HG03159 (cell line): ENCODE measurements around the gene CASS4.
A peak's percentile ranks its signal among the peaks of the same experiment; 100 is the strongest.
"Not testable (repeated sequence)": the region's sequence is repeated elsewhere in the genome, so short reads cannot be mapped to it uniquely, and the experiment has no call there.

Experiments
- ATAC-seq: cut with Tn5 transposase; IDR thresholded peaks from one replicate; pipeline ENCODE4 v1.9.1; 2021; ENCODE audit warnings: mild to moderate bottlenecking, moderate library complexity; ENCODE audit not compliant: unreplicated experiment

The CASS4 gene, protein sequence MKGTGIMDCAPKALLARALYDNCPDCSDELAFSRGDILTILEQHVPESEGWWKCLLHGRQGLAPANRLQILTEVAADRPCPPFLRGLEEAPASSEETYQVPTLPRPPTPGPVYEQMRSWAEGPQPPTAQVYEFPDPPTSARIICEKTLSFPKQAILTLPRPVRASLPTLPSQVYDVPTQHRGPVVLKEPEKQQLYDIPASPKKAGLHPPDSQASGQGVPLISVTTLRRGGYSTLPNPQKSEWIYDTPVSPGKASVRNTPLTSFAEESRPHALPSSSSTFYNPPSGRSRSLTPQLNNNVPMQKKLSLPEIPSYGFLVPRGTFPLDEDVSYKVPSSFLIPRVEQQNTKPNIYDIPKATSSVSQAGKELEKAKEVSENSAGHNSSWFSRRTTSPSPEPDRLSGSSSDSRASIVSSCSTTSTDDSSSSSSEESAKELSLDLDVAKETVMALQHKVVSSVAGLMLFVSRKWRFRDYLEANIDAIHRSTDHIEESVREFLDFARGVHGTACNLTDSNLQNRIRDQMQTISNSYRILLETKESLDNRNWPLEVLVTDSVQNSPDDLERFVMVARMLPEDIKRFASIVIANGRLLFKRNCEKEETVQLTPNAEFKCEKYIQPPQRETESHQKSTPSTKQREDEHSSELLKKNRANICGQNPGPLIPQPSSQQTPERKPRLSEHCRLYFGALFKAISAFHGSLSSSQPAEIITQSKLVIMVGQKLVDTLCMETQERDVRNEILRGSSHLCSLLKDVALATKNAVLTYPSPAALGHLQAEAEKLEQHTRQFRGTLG

DNA sequence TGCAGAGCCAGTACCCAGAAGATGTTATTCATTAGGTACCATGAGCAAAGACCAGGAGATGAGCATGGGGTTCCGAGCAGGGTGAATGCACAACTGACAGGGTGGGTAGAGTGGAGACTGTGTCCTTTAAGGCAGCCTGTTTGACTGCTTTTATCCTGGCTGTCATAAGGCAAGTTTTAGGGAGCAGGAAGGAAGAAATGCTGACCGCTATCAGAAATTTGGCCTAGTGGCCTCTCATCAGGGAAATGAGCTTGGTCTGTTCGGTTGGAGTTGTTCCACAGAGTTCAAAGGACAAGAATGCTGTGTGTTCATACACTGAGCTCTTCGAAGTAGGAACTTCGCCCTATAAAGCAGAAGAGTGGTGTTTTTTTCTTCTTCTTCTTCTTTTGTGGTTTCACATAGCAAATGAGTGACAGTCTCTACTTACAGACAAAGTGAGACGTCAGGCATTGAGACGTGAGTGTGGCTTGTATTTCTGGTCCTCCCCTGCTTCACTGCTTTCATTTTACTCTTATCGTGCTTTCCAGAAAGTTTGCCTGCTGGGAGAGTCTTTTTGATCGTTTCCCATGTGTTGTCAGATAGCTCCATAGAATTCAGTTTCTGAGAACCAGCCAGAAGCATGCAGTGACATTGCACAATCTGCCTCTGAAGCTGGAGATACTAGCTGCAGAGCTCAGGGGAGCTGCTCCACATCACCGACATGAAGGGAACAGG, at the start of gene CASS4:
TSS of gene CASS4 (plus strand) at position 502 of the 714 bp plus-strand sequence. CDS start at position 701, 199 bp downstream.
- peak; percentile 76 for ATAC-seq

DNA sequence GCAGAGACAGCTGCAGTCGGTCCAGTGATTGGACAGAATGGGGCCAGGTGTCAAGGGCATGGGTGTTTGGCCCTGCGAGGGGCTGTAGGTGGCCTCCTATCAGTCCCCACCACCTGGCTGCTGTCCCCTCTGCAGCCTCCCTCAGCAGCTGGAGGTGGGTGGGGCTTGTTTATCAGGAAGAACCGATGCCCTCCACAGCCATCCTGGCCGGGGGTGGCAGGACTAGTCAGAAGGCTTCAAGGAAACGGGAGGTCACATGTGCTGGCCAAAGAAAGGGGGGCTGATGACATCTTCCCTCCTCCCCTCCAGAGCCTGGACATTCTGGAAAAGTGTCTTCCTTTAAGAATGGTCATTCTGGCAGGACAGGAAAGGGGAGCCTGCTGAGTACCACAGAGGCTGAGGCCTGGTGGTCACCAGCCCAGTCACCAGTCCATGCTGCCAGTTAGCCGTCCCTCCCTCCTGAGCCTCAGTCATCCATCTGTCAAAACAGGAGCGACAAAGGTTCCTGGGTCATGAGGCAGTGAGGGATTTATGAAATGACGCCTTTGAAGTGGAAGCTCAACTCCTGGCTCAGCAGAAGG, 49.1 kb upstream of the CASS4 start:
- ATAC-seq: no peak

DNA sequence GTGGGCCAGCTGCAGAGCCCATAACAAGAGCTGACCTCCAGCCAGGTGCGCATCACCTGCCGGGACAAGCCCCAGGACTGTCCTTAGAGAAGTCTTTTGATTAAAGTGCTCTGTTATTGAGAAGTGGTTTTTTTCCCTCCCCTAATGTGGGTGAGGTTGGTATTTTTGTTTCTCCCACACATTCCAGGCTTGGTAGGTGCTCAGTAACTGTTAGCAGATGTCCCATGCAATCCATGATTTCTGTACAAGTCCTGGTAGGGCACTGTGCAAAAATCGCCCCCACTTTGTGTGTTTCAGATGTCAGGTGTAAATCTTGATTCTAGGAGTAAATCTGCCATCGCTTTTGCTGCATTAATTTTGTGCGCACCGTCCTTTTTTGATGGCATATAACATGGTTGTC, 48.6 kb upstream of the CASS4 start:
- ATAC-seq: no peak

DNA sequence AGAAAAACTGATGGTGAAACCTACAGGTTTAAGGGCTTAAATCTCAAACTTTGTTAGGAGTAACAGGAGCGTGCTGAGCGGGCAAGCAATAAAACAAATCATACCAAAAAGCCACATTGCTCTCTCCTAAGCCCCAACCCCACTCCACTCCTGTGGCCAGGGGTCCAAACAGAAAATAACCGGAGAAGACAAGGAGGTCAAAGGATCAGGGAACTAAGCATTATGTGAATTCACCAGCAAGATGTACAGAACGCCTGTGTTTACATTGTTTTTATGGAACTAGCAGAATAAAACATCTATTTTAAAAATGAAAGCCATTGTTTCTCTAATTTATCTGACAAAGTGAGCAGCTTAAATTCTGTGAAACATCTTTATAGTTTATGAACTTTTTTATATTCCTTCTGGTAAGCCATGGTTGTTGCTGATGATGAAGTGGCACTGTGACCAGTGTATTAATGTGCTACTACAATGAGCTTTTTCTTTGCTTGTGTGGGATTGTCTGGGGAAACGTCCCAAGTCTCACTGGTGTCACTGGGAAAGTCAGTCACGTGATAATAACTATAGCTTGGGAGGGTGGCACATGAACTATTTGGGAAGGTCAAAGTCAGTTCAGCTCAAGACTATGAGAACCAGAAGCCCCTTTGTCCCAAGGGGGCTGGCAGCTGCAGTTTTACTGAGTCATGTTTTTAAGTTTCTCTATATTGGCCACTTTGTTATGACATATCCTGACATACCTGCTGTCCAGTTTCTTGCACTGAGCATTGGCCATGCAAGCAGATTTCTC, 43.5 kb upstream of the CASS4 start:
- no peak for ATAC-seq

DNA sequence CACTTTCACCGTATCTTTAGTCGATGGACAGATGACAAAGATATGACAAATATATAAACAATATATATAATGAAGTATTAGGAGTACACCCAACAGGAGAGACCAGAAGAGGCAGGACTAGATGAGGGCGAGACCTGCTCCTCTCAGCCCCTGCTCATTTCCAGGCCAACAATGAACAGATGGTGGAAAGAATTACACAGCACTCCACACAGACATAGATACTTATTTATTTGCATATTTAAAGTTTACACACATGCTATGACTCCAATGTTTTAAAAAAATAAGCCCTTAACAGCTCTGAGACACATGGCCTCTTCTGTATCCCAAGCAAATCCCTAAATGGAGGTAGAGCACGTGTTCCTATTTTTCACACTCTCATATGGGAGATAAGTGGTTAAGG, 42.9 kb upstream of the CASS4 start:
- ATAC-seq: no peak

DNA sequence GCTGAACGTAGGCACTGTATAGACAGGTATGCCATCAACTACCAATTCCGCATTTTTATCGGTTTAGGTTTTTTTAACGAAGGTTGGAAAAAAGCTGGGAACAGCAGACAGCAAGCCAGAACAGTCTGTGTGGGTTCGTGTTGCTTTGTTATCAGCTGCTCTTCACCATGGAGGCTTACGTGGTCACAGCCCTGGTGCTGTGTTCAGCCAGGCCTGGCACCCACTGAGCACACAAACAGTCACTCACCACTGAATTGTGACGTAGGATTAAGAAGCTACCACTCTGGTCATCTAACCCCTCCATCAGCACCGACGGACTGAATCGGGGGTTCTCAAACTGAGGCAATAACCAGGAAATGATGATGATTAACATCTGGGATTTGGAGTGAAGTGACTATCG, 40.1 kb upstream of the CASS4 start:
- no peak for ATAC-seq

DNA sequence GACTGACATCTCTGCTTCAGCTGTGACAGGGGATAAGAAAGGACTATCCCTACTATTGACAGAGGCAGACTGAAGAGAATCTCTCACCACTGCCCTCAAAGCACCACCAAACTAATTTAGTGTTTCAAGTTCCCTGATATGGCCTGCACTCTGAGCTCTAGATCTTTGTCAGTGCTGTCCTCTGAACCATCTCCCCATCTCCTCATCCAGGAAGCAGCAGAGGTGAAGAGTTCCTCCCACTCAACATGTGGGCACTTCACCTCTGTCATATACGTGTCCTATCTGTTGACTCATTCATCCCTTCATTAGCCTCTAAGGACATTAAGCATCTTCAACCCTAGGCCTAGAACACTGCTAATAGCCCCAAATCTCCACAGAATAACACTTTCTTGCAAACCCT, 39.2 kb upstream of the CASS4 start:
- ATAC-seq: no peak

DNA sequence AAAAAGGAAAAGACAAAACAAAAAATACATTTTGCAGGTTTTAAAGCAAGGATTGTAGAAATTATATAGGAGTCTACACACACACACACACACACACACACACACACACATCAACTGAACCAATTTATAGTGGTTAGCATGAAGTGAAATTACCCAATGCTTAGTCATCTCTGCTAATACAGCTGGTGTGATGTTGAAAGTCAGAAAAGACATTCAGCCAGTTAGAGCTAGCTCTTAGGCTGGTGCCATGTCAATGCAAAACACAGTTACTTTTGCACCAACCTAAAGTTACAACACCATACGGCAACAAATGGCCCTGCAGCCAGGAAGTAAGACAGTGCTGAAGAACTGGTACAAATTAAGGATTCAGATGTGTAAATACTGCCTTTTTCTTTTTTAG, 38.1 kb upstream of the CASS4 start:
- no peak for ATAC-seq

DNA sequence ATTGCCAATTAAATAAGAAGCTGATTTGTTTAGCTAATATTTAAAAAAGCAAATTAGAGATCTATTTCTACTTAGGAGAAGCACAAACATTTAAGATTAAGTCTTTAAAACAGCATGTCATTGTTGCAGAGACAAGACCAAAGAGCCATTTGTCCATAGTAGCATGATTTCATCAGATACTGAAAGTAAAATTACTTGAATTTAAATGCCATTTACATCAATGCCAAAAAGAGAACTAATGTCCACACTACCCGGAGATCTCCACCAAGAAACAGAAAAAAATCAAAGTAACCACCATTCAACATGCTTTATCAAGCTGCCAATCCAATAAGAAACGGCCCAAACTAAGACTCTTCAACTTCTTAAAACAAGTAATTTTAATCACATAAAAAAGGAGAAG, 35.7 kb upstream of the CASS4 start:
- no peak for ATAC-seq

DNA sequence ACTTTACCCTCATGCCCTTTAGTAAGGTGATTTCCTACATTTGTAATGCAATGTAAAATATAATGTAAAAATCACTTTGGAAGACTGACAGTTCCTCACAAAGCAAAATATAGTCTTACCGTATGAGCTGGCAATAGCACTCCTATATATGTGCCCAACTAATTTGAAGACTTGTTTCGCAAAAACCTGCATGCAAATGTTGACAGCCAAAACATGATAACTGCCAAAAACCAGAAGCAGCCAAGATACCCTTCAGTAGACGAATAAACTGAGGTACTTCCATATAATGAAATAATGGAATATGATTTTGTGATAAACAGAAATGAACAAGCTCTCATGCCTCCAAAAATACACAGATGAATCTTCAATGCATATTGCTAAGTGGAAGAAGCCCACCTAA, 33.7 kb upstream of the CASS4 start:
- ATAC-seq: no peak

DNA sequence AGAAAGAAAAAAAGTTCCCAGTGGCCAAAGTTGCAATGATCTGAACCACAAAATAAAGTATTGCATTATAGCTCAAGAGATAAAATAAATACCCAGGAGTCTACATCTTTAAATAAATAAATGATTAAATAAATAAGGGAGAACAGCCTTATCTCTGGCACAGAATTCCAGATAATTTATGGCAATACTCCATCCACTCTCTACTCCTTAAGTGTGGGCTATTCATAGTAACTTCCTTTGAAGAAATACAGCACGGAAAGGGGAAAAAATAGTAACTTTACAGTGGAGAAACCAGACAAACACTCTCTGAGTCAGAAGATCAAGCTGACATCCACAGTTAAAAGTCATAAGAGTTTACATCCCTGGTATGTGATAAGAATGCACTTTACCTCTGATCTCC, 31.7 kb upstream of the CASS4 start:
- ATAC-seq: no peak

DNA sequence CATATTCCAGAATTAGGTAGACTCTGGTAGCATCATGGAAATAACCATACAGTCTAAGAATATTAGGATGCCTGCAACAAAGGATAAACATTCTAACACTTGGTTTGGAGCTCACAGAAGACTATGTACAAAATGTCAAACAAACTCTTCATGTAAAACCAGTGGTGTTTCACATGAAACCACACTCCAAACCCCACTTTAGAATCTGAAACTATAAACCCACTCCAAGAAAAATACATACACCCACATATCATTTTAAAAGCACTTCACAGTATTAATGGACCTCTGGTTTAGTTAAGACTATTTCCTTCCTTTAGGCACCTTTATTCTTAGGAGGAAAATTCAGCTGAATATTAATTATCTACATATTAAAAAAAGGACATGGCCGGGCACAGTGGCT, 30.6 kb upstream of the CASS4 start:
- ATAC-seq: no peak

DNA sequence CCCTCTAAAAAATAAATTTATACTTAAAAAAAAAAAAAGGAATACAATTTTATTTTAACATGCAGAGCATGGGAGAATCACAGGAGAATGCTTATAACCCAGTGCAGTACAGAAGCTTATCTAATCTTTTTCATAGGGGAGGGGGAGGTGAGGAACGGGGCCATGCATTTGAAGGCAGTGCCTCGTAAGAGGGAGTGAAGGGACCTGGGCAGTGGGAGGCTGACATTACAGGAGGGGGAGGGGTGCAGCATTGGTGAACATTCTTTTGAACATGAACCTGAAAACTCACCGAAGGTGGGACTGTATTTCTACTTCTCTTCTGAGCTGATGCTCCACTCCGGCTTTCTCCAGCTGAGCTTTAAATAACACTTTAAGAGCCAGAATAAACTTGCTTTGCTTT, 29.4 kb upstream of the CASS4 start:
- ATAC-seq: no peak

DNA sequence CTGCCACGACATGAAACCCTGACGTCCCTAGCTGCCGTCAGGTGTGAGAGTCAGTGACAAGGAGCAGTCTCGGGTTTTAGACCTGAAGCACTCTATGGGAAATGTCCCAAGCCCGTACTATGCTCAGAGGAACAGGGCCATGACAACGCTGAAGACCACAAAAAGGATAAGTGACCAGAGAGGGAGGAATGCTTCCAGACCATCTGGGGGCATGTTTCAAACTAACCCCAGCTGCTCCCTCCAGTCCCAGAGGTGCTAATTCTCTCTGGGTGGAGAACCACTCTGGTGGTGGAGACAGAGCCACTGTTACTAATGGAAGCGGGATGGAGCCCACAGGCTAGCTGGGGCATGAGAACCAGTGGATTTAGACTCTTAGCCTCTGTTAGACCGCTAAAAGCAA, 28.7 kb upstream of the CASS4 start:
- ATAC-seq: no peak

DNA sequence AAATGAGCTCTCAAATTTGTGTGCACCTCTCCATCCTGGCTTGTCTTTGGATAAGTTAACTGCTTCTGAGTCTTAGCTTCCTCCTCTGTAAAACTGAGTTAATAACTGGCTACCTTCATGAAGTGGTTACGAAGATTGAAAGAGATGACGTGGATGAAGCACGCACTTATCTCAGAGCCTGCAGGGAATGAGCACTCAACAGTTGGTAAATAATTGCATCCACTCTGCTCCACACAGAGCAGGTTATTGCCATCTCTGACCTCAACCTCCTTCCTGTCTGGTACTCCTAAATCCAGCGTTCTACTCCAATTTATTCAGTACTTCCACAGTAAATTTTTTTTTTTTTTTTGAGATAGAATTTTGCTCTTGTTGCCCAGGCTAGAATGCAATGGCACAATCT, 26.9 kb upstream of the CASS4 start:
- no peak for ATAC-seq

DNA sequence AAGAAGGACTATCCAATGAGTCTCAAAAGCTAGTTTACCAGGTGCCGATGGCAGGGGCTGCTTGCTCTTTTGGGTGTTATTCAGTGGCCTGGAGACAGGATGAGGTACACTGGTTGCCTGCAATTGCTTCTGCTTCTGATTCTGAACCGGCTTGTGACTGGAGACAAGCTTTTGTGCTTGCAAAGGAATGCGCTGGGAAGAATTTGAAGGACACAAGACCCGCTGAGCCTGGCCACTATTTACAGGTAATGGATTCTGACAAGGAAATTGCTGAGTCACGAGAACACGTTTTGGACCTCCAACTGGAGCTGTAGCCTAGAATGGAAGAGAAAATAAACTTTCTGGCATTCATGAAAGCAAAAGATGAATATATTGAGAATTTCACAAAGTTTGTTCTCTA, 25.8 kb upstream of the CASS4 start:
- ATAC-seq: no peak

DNA sequence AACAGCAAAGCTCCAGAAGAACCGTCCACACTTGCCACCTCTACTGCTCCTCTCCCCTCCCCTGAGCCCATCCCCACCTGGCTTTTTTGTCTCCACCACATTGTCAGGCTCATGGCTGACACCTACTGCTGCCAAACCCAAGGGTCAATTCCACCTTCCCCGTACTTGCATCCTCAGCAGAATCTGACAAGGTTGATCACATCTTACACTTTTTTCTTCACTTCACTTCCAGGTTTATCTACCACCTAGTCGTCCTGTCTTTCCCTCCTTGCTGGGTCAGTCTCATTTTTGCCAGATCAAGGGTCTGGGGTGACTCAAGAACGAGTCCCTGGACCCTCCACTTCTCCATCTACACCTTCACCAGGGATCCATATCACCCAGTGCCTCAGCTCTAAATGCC, 23.2 kb upstream of the CASS4 start:
- no peak for ATAC-seq

DNA sequence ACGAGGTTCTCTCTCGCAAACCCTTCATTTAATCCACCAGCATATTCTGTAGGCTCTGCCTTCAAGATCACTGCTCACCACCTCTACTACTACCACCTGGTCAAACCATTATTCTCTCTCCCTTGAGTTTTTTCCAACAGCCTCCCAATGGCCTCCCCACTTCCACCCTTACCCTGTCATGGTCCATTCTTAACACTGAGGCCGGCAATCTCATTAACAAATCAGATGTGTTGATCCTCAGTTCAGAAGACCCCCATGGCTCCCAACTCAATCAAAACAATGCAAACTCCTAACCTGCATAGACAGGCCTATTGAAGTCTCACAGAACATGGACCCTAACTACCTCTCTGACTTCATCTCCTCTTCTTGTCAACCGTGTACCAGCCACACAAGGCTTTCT, 22.3 kb upstream of the CASS4 start:
- no peak for ATAC-seq

DNA sequence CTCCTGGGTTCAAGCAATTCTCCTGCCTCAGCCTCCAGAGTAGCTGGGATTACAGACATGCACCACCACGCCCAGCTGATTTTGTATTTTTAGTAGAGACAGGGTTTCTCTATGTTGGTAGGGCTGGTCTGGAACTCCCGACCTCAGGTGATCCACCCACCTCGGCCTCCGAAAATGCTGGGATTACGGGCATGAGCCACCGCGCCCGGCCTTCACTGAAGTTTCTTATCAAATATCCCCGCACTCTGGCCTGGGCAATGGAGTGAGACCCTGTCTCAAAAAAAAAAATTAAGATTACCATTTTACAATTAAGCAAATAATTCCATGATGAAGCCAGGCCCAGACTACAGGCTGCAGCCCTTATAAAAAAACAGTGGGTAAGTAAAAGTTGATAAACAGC, 21.7 kb upstream of the CASS4 start:
- ATAC-seq: not testable (repeated sequence)

DNA sequence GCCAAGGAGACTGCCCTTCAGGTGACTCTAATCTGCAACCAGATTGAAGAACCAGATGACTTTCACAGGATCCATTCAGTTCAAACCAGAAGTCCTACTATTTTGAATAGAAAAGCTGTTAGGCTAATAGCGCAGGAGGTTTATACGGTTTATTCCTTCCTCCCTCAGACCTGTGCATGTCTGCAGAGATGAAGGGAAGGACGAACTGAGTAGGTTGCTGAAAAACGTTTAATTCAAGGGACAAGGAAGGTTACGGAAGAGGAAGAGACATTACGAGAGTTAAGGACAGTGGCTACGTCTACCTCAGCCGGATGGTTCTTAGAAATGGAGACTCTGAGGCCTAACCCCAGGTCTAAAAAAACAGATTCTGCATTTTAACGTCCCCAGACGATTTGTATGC, 21.0 kb upstream of the CASS4 start:
- ATAC-seq: no peak
